HG02943 (cell line): ENCODE measurements around the gene SLC2A9.

Source experiments
- ATAC-seq: cut with Tn5 transposase; IDR thresholded peaks from one replicate; pipeline ENCODE4 v1.9.1; 2021; ENCODE audit warnings: mild to moderate bottlenecking, low read depth, moderate library complexity; ENCODE audit not compliant: unreplicated experiment

The SLC2A9 gene

GRCh38 chr4:10020871-10021652 is at the start of gene SLC2A9:
SLC2A9 (minus strand) TSS chr4:10021497; CDS start chr4:10021429, 68 bp downstream.
- ATAC-seq, result no peak

- no peak for ATAC-seq
Measured at GRCh38 chr4:10069075-10069642, 47.9 kb upstream of the SLC2A9 start.

DNA sequence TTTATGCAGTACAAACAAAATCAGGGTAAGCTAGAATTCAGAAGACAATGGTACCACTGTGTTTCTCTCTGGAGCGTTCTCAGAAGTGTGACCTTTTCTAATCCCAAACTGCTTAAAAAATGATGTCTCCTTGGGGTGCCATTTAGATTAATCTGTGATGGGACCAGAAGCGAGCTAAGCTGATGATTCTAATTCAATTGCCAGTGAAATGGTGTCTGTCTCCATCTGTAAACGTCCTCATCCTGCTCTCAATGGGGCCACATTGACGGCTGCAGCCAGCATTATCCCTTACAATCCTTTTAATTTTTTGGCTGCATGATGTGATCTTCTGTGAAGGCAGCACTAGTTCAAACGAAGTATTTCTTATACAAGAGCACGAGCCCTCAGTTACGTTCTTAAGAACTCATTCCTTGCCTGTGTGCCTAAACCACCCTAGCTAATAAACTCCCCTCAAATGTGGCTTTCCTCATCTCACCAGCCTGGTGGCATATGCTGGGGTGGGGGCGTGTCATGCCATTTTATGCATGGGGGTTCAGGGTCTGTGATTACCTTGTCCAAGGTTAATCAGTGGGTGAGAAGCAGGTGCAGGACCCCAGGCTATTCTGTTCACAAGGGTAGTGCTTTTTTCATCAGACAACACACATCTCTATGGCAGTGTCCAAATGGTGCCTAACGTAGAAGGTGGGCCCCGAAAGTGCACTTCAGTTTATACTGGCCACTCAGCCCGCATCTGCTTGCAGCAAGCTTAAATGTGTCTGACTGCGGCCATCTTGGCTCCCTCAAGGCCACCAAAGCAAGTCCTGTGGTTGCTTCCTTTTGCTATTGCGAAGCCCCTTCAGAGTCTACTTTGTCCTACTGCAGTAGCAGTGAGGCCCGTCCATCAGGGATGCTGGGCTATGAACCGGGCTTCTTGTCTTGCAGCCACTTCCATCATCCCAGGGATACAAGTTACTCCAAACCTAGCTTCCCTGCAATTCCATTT is 45.7 kb upstream of the SLC2A9 start:
- no peak for ATAC-seq

GRCh38 chr4:10066206-10066605 is 44.9 kb upstream of the SLC2A9 start:
- no peak for ATAC-seq

DNA sequence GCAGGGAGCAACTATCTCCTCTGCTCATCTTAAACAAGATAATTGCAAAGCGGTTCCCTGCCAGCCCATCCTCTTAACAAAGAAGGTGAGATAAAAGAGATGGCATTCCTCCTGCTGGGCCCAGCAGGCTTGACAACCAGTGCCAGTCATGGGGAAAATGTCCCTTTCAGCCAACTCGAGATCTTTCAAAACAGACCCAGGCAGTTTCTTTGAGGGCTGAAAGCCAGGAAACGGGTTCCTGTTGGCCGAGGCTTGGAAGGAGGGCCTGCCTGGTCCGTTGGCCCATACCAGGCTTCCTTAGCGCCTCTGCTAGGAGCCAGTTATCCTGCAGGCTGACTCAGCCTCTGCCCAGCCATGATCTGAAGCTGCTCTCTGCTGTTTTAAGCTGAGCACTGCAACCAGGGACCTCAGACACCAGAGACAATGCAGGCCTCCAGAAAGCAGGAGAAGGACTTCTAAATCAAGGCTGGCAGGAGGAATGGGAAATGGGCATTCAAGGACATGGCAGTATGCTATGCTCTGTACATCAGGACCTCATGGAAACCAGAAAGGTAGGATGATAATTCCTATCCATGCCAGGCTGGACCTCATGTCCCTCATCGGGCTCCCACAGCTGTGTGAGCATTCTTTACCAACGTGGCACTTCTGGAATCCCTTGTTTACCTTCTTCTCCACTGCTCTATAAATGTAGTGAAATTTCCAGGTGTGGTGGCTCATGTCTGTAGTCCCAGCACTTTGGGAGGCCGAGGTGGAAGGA is 42.4 kb upstream of the SLC2A9 start:
- no peak for ATAC-seq

- ATAC-seq, result no peak
Measured at GRCh38 chr4:10061650-10062415, 40.5 kb upstream of the SLC2A9 start.

- ATAC-seq, result no peak
Measured at GRCh38 chr4:10058371-10058770, 37.1 kb upstream of the SLC2A9 start.

- ATAC-seq, result no peak
Measured at GRCh38 chr4:10057023-10057395, 35.7 kb upstream of the SLC2A9 start.

DNA sequence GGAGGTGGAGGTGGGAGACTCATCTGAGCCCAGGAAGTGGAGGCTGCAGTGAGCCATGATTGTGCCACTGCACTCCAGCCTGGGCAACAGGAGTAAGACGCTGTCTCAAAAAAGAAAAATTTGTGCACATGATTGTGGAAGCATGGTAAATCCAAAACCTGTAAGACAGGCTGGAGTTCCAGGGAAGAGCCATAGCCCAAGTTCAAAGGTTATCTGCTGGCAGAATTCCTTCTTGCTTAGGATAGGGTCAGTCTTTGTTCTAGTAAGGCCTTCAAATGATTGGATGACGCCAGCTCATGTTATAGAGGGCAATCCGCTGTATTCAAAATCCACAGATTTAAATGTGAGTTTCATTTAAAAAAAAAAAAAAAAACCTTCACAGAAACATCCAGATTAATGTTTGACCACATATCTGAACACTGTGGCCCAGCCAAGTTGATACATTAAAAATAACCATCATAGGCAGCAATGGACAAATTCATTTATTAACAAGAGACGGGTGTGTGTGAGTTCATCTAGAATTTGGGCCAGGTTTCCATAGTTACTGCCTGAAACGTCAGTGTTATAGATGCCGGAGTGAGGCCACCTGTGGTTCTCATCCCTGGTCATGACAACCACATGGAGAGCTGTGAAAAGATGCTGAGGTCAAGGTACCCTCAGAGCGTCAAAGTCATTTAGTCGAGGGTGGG is 35.2 kb upstream of the SLC2A9 start:
- no peak for ATAC-seq

- no peak for ATAC-seq
Measured at GRCh38 chr4:10055871-10056270, 34.6 kb upstream of the SLC2A9 start.

- no peak for ATAC-seq
Measured at GRCh38 chr4:10054571-10055041, 33.3 kb upstream of the SLC2A9 start.

GRCh38 chr4:10053635-10054453 is 32.5 kb upstream of the SLC2A9 start:
- no peak for ATAC-seq

- ATAC-seq, result no peak
Measured at GRCh38 chr4:10051517-10052135, 30.3 kb upstream of the SLC2A9 start.

DNA sequence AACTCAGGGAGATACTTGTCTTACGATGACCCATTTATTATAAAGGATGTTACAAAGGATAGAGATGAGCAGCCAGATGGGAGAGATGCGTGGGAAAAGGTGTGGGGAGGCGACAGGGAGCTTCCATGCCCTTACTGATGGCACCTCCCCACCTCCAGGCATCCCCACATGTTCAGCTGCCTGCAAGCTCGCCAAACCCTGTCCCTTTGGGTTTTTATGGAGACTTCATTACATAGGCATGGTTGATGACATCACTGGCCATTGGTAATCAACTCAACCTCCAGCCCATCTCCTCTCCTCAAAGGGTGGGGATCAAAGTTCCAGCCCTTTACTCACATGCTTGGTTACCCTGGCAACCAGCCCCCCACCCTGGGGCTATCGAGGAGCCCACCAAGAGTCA is 29.4 kb upstream of the SLC2A9 start:
- no peak for ATAC-seq

DNA sequence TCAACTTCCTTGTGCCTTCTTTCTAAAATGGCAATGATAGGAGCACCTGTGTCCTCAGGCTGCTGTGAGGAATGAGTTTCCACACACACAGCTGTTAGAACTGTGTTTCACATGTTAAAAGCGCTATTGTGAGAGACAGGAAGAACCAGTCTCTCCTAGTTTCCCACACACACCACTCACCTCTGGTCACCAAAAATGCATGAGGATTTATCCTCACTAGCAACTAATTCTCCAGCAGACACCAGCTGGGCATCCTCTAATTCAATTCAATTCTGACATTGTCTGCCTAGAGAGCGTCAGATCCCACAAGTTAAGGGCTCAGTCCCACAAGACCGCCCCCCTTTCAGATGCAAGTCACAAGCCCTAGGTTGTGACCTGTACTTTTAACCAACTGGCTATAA is 29.0 kb upstream of the SLC2A9 start:
- no peak for ATAC-seq

DNA sequence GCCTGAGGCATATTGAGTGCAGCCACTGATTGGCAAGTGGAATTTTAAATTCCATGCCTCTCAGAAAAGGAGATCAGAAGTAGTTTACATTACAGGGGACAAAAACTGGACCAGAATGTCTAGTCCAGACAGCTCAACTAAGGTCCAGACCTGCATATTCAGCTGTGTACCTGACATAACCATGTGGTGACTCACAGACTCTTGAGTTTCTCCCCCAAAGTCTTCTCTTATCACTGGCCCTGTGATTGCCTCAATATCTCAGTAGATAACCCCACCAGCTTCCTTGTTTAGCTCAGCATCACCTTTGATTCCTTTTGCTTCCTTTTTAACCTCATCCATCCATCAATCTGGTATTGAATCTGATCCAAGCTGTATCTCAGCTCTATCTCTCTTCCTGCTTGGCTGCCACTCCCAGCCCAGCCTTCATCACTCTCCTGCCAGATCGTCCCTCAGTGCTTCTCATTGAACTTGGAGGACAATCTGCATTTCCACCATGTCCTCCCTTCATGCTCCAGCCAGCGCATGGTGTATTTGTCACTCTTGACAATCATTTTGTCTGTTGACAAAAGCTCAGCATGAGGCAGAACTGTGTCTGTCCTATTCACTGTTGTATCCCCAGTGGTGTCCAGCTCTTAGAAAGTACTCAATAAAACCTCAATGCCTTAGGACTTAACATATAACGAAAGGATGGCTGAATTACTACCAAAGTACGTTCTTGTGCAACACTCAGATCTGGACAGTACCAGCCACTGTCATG is 27.8 kb upstream of the SLC2A9 start:
- ATAC-seq, result no peak

- ATAC-seq, result no peak
Measured at GRCh38 chr4:10047967-10048366, 26.7 kb upstream of the SLC2A9 start.
